Psoas muscle (tissue), 8 donors: ENCODE results near the gene MBP. TPM values are rescaled to one million over a fixed set of nuclear protein-coding genes. Genes with fewer than 3 reads are reported as not detected.

Experiments used
- ATAC-seq, 4 donors: fragments of 200-7000 bp; cut with Tn5 transposase; one replicate each; pipeline ENCODE4 v1.9.1; 2020; ENCODE audit warnings: moderate library complexity in 3 of 4, mild to moderate bottlenecking in 2 of 4
- DNase-seq, 2 donors: peaks; one replicate each; pipeline ENCODE4 v3.0.0-alpha.2; 2020
- H3K27ac ChIP-seq: fragments of 200-600 bp; one replicate; pipeline ENCODE4 v1.8.0; 2022
- H3K27me3 ChIP-seq, 3 donors: fragments of 200-600 bp in 1 of 3; one replicate each; pipeline versions ENCODE4 v1.6.1 to v1.8.0; 2013 to 2022; ENCODE audit warnings: low read length in 2 of 3, mild to moderate bottlenecking in 2 of 3, moderate library complexity in 1 of 3; ENCODE audit not compliant: insufficient read depth in 3 of 3
- H3K36me3 ChIP-seq, 2 donors: fragments of 200-600 bp in 1 of 2; one replicate each; pipeline versions ENCODE4 v1.6.1 to v1.8.0; 2013 to 2022; ENCODE audit warnings: low read depth in 1 of 2, mild to moderate bottlenecking in 1 of 2, moderate library complexity in 1 of 2; ENCODE audit not compliant: insufficient read depth in 1 of 2
- H3K4me1 ChIP-seq: fragments of 200-600 bp; one replicate; pipeline ENCODE4 v1.8.0; 2022
- H3K4me3 ChIP-seq: fragments of 200-600 bp; one replicate; pipeline ENCODE4 v1.8.0; 2022; ENCODE audit warnings: mild to moderate bottlenecking
- H3K9me3 ChIP-seq: fragments of 200-600 bp; one replicate; pipeline ENCODE4 v1.8.0; 2022
- CTCF ChIP-seq: fragments of 200-600 bp; IDR thresholded peaks from one replicate; pipeline ENCODE4 v1.8.0; 2022; ENCODE audit warnings: antibody characterized with exemption
- WGBS, 3 donors: extraction: QIAGEN DNeasy Blood & Tissue Kit; methylation state at CpG; one replicate each; pipeline versions ENCODE4 v1.1.6 to v1.1.7; 2013; 5-methylcytosine and 5-hydroxymethylcytosine counted together
- intact Hi-C, 2 donors: fragments of 100-400 bp; cut with DNase I; formaldehyde crosslinking; loops; one replicate each; pipeline versions ENCODE4 v1.11.0 to v1.14.2; 2022
- polyA plus RNA-seq, 3 donors: library from polyadenylated mRNA; stranded (reverse); fragments of 200-250 nt; gene quantifications; one replicate each; pipeline ENCODE4 v1.2.3, GENCODE V29; 2013
- total RNA-seq, 4 donors: library from RNA; stranded (reverse); fragmentation: NEBNext Ultra II Directional in 2 of 4; extraction: Animal tissue kit (Norgen Biotek cat#: 25700) in 2 of 4; gene quantifications; one replicate each; pipeline versions ENCODE4 v1.2.1 to v1.2.4, GENCODE V29; 2021 to 2023
- donor health status: healthy with polysubstance abuse.
- donor health status: DM: no; HTN: no; CAD: no; lungs with moderate emphysema.
- donor health status: Bipolar disorder and iron deficiency.
- donor health status: healthy.
- donor health status: DM: yes; HTN: yes; CAD: no.
- donor health status: DM: no; HTN: no; CAD: no.
- donor health status: DM: no; HTN: no; CAD: no.
- donor health status: DM: yes; HTN: yes; CAD: no.

Gene MBP
- total and polyA plus RNA-seq, 7 donors = 16.4 to 88.2 (median 51.6) TPM

- peaks cover 39% of the 10 kb centered on the region for H3K4me1 ChIP-seq
- WGBS, 3 donors = 81 to 90% (median 89%) methylated on average over 4 of the region's 4 CpGs
- no peak for DNase-seq
- H3K4me3 ChIP-seq = no peak overlapping the region
- intact Hi-C loops = no loop called here
- no peaks in the 10 kb centered on the region for H3K27me3 ChIP-seq
- peak overlapping the region; percentile 25 for H3K27ac ChIP-seq
- no peak for ATAC-seq
- H3K9me3 ChIP-seq = no peaks in the 10 kb centered on the region
- TF ChIP-seq CTCF = no peak
- H3K36me3 ChIP-seq = peaks cover 0 to 9% of the 10 kb centered on the region in 2 donors
Observed at GRCh38 chr18:77015169-77015568, 117.4 kb downstream of the MBP start.

GRCh38 chr18:77014538-77014937, 118.0 kb downstream of the MBP start:
- intact Hi-C loops = no loop called here
- Histone ChIP-seq H3K27me3 (no peaks in the 10 kb centered on the region), H3K4me3 (peak overlapping the region; percentile 37), H3K27ac (peak overlapping the region; percentile 76), H3K36me3 (peaks cover 0 to 9% of the 10 kb centered on the region in 2 donors), H3K4me1 (peaks cover 39% of the 10 kb centered on the region), H3K9me3 (no peaks in the 10 kb centered on the region)
- peak; percentile 52 to 83 for DNase-seq
- WGBS, 3 donors = 50 to 66% (median 51%) methylated on average over 5 of the region's 5 CpGs
- peak in 3 of 4 donors; percentile 31 to 58 (median 33) for ATAC-seq
- TF ChIP-seq CTCF = no peak

- H3K27ac ChIP-seq = peak overlapping the region; percentile 76
- no peak for TF ChIP-seq CTCF
- ATAC-seq = peak; percentile 91 to 97 (median 94)
- 32 to 47% (median 43%) methylated on average over 18 of the region's 18 CpGs for WGBS, 3 donors
- no peaks in the 10 kb centered on the region for H3K27me3 ChIP-seq
- no peaks in the 10 kb centered on the region for H3K9me3 ChIP-seq
- H3K4me3 ChIP-seq = peak overlapping the region; percentile 37
- H3K36me3 ChIP-seq = peaks cover 0 to 9% of the 10 kb centered on the region in 2 donors
- intact Hi-C loops = no loop called here
- peaks cover 39% of the 10 kb centered on the region for H3K4me1 ChIP-seq
- DNase-seq = peak; percentile 66 to 78
Observed at GRCh38 chr18:77013811-77014521, 118.6 kb downstream of the MBP start.

- intact Hi-C loops = no loop called here
- peak; percentile 45 to 51 (median 48) for ATAC-seq
- peak overlapping the region; percentile 76 for H3K27ac ChIP-seq
- H3K9me3 ChIP-seq = no peaks in the 10 kb centered on the region
- H3K4me3 ChIP-seq = peak overlapping the region; percentile 37
- DNase-seq = no peak
- H3K4me1 ChIP-seq = peaks cover 39% of the 10 kb centered on the region
- peaks cover 0 to 9% of the 10 kb centered on the region in 2 donors for H3K36me3 ChIP-seq
- WGBS, 3 donors = 41 to 62% (median 42%) methylated on average over 6 of the region's 6 CpGs
- no peak for TF ChIP-seq CTCF
- H3K27me3 ChIP-seq = no peaks in the 10 kb centered on the region
Observed at GRCh38 chr18:77012806-77013541, 119.6 kb downstream of the MBP start.
